SK-MEL-5 (cell line): ENCODE measurements around the gene XPOT. TPM values are rescaled to one million over a fixed set of nuclear protein-coding genes. Genes with fewer than 3 reads are reported as not detected.
"Not testable (repeated sequence)": the region's sequence is repeated elsewhere in the genome, so short reads cannot be mapped to it uniquely, and the experiment has no call there.

ENCODE experiments used
- DNase-seq: peaks from one replicate; pipeline ENCODE4 v3.0.0-alpha.2; 2016; ENCODE audit warnings: low read depth, low spot score
- in situ Hi-C: cut with HindIII; loops from 2 replicates; pipeline ENCODE4 v1.10.0; 2016; ENCODE audit warnings: low sequenced_read_pairs, high pct_unique_total_duplicates, low pct_unique_long_range_greater_than_20kb
- polyA plus RNA-seq, 2 experiments: library from polyadenylated mRNA; depleted of rRNA; stranded (reverse); fragments of >200 nt; gene quantifications; 2 replicates each; pipeline ENCODE4 v1.2.3, GENCODE V29; 2015
- total RNA-seq: library from RNA; depleted of rRNA; stranded (reverse); fragments of >200 nt; shearing (Covaris generic); gene quantifications from 2 replicates; pipeline ENCODE4 v1.2.3, GENCODE V29; 2014; rRNA removed

XPOT gene
- 154 and 156 TPM in 2 replicates for total RNA-seq
- 119 and 183 TPM in 2 replicates for polyA plus RNA-seq (2015; cell fraction: cytosol; rRNA removed)
- polyA plus RNA-seq (2015; cell fraction: nucleus; rRNA removed): 287 and 419 TPM in 2 replicates

DNA sequence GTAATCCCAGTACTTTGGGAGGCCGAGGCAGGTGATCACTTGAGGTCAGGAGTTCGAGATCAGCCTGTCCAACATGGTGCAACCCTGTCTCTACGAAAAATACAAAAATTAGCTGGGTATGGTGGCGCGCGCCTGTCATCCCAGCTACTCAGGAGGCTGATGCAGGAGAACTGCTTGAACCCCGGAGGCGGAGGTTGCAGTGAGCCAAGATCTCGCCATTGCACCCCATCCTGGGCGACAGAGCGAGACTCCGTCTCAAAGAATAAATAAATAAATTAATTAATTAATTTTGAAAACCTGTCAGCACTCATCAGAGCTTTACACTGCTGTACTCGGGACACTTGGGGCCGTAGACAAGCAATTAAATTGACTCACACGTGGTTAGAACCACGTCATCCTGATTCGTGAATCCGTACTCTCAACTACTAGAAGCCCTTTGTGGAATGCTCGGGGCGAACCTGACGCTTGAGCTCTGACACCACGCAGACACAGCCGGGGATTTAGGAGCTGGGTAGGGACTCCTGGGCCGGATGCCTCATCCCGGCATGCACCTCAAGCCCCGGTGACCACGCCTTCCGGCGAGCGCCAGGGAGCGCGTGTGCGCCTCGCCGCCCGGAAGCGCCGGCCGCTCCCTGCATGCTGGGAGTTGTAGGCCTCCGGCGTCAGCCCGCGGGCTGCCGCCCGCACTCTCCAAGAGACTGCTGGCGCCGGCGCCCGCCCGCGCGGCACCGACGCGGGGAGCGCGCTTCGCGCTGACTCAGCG, at the start of gene XPOT:
TSS of gene XPOT (plus strand) at position 686 of the 763 bp plus-strand sequence. CDS start 5,644 bp downstream, outside the sequence.
- in situ Hi-C loops: no loop called here

GRCh38 chr12:64356209-64356608, 48.0 kb upstream of the XPOT start:
- DNase-seq, in situ Hi-C loops: not testable (repeated sequence)

More for the DNA sequence above, at the start of gene XPOT:
- peak; percentile 97 for DNase-seq

DNA sequence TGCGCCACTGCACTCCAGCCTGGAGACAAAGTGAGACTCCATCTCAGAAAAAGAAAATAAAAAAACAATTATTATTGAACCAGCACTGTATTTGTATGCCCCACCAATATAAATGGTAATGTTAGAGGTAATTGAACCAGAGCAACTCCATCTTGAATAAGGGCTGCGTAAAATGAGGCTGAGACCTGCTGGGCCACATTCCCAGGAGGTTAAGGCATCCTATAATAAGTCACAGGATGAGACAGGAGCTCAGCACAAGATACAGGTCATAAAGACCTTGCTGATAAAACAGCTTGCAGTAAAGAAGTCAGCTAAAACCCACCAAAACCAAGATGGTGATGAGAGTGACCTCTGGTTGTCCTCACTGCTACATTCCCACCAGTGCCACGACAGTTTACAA, 43.0 kb upstream of the XPOT start:
- DNase-seq, in situ Hi-C loops: not testable (repeated sequence)

DNA sequence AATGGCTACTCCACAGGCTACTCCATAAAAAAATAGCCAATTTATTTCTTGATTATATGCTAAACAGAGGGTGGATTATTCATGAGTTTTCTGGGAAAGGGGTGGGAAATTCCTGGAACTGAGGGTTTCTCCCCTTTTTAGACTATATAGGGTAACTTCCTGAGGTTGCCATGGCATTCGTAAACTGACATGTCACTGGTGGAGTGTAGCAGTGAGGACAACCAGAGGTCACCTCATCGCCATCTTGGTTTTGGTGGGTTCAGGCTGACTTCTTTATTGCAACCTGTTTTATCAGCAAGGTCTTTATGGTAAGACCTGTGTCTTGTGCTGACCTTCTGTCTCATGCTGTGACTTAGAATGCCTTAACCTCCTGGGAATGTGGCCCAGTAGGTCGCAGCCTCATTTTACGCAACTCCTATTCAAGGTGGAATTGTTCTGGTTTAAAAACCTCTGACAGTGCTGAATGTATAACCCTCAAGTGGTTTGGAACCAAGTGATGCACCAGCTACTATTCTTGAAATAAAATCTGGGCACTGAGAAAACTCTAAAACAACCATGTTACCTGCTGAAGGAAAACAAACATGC, 41.4 kb upstream of the XPOT start:
- in situ Hi-C loops: no loop called here

DNA sequence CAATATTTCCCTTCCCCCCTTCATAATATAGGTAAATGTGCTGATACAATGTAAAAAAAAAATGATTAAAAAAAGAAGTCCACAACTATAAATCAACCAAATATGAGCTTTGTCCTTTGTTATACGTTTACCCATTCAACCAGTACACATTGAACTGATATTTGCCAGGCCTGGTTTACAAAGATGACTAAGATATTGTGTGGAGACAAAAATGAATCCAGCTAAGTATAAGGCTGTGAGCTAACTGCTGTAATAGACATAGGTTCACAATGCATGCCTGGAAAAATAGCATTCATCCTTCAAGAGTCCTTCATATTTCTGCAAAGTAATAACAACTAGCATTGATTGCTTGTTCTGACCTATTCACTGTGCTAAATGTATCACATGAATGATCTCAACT, 20.5 kb upstream of the XPOT start:
- no peak for DNase-seq
- in situ Hi-C loops: no loop called here

More for the DNA sequence above, 41.4 kb upstream of the XPOT start:
- no peak for DNase-seq

DNA sequence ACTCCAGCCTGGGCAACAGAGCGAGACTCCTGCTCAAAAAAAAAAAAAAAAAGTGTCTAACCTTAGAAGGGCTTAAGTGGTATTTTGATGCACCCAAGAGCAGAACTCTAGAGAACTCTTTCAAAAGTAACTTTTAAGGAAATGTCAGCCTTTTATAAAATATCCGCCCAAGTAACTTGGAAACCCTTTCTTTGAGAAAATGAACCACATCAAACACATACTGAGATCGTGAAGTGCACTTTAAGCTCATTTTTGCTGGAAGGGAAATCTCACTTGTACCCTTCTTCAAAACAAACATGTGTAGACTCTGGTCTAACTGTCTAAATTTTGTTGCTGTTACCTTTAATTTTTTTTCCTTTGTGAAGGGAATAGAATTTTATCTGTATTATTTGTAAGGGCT, 19.2 kb upstream of the XPOT start:
- no peak for DNase-seq
- in situ Hi-C loops: no loop called here

DNA sequence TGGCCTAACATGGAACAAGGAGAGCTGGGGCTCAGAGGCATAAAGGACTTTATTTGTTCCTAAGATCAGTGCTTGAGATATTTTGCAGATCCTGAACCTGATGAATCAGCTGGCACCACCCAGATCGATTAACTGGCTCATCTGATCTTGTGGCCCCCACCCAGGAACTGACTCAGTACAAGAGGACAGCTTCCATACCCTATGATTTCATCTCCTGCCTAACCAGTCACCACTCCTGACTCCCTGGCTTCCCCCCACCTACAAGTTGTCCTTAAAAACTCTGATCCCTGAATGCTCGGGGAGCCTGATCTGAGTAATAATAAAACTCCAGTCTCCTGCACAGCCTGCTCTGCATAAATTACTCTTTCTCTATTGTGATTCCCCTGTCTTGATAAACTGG, 18.7 kb upstream of the XPOT start:
- no peak for DNase-seq
- in situ Hi-C loops: no loop called here

GRCh38 chr12:64387197-64387816, 16.9 kb upstream of the XPOT start:
- DNase-seq: no peak
- in situ Hi-C loops: no loop called here

GRCh38 chr12:64389154-64389553, 15.0 kb upstream of the XPOT start:
- in situ Hi-C loops: no loop called here
- no peak for DNase-seq

DNA sequence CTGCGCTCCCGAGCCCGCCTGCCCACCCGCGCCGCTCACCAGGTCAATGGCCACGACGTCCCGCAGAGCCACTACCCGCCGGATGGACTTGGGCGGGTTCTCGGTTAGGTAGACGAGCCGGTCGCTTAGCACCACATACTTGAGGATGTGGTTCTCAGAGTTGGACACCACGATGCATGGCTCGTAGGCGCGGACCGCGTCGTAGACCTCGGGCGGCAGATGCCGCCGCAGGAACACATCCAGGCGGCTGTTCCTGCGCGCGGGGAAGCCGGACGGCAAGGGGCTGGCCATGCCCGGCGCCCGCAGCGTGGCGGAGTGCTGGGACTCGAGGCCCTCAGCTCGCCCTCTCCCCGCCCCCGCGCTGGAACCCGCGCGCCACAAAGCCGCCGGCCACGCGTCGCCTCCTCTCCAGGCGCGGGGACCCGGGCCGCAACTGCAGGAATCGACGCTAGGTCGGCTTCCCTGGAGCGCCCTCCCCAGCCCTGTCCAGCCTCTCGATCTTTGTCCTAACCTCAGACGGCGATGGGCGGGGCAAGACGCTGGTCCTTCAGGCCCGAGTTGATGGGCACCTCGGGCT, 13.8 kb upstream of the XPOT start, which contains the start of gene C12orf56:
TSS of gene C12orf56 (minus strand) at position 484 of the 577 bp plus-strand sequence. CDS start at position 291, 193 bp downstream.
- DNase-seq: no peak

DNA sequence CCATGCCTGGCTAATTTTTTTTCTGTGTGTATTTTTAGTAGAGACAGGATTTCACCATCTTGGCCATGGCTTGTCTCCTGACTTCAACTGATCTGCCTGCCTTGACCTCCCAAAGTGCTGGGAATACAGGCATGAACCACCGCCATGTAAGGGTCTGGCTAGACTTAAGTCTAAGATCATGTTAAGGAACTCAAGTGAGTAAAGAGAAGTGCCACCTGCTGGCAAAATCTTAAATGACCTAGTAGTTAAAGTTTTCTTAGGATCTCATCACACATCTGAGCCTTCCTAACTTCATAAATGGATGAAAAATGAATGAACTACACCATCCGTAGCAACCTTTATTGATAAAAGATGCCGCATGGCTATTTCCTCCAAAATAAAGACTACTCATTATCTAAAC, 12.0 kb upstream of the XPOT start:
- peak; percentile 72 for DNase-seq
- in situ Hi-C loops: no loop called here

More for the DNA sequence above, 13.8 kb upstream of the XPOT start, which contains the start of gene C12orf56:
- in situ Hi-C loops: no loop called here

- in situ Hi-C loops: no loop called here
These were observed 8.5 kb upstream of the XPOT start for GRCh38 chr12:64395739-64396138.

GRCh38 chr12:64400041-64400440, 4.2 kb upstream of the XPOT start:
- in situ Hi-C loops: no loop called here
- DNase-seq: peak; percentile 70

More at GRCh38 chr12:64395739-64396138, 8.5 kb upstream of the XPOT start:
- no peak for DNase-seq

- no peak for DNase-seq
- in situ Hi-C loops: no loop called here
These were observed 2.0 kb upstream of the XPOT start for GRCh38 chr12:64402181-64402580.

GRCh38 chr12:64404470-64405256, 471 bp downstream of the XPOT start:
- in situ Hi-C loops: loop anchor here (5.0 kb wide), 1 partner anchor 38 kb away; no protein-coding TSS in a partner anchor
- peak; percentile 88 for DNase-seq

GRCh38 chr12:64407342-64408223, 3.4 kb downstream of the XPOT start:
- in situ Hi-C loops: loop anchor here (5.0 kb wide), 1 partner anchor 35 kb away; no protein-coding TSS in a partner anchor
- peak; percentile 64 for DNase-seq
